H9 (cell line): ENCODE results near the gene PDZD8. TPM values are rescaled to one million over a fixed set of nuclear protein-coding genes. Genes with fewer than 3 reads are reported as not detected.

Experiments
- DNase-seq: peaks from one replicate; pipeline ENCODE4 v3.0.0-alpha.2; 2017
- H2AFZ ChIP-seq: one replicate; pipeline ENCODE4 v1.6.1; 2013; ENCODE audit warnings: mild to moderate bottlenecking, low read length, control low read depth, moderate library complexity
- H2AK5ac ChIP-seq: 2 replicates; pipeline ENCODE4 v1.6.1; 2013; ENCODE audit warnings: low read length, control low read depth, mixed read lengths; ENCODE audit not compliant: insufficient read length
- H2BK120ac ChIP-seq: one replicate; pipeline ENCODE4 v1.6.1; 2013; ENCODE audit warnings: low read depth, mild to moderate bottlenecking, low read length, control low read depth, inconsistent platforms; ENCODE audit not compliant: poor library complexity, severe bottlenecking
- H2BK12ac ChIP-seq: 2 replicates; pipeline ENCODE4 v1.6.1; 2013; ENCODE audit warnings: low read length, control low read depth, mixed read lengths, low read depth; ENCODE audit not compliant: insufficient read length
- H2BK15ac ChIP-seq: 2 replicates; pipeline ENCODE4 v1.6.1; 2013; ENCODE audit warnings: low read depth, low read length, control low read depth
- H2BK20ac ChIP-seq: one replicate; pipeline ENCODE4 v1.6.1; 2013; ENCODE audit warnings: low read depth, mild to moderate bottlenecking, low read length, control low read depth, inconsistent platforms; ENCODE audit not compliant: poor library complexity, severe bottlenecking
- H2BK5ac ChIP-seq: 2 replicates; pipeline ENCODE4 v1.6.1; 2013; ENCODE audit warnings: low read length, control low read depth, mixed read lengths; ENCODE audit not compliant: insufficient read length
- H3K14ac ChIP-seq: 2 replicates; pipeline ENCODE4 v1.6.1; 2013; ENCODE audit warnings: low read length, control low read depth; ENCODE audit not compliant: insufficient read depth
- H3K18ac ChIP-seq: 2 replicates; pipeline ENCODE4 v1.6.1; 2013; ENCODE audit warnings: low read depth, mild to moderate bottlenecking, mixed read lengths, low read length, control low read depth; ENCODE audit not compliant: insufficient read length
- H3K23ac ChIP-seq: 2 replicates; pipeline ENCODE4 v1.6.1; 2013; ENCODE audit warnings: low read length, control low read depth, mixed read lengths, low read depth; ENCODE audit not compliant: insufficient read length
- H3K23me2 ChIP-seq: 2 replicates; pipeline ENCODE4 v1.6.1; 2013; ENCODE audit warnings: low read depth, mild to moderate bottlenecking, mixed read lengths, low read length, control low read depth; ENCODE audit not compliant: insufficient read length, poor library complexity, severe bottlenecking
- H3K27ac ChIP-seq: 2 replicates; pipeline ENCODE4 v1.5.1; 2013; ENCODE audit warnings: low read length, control low read depth, mixed read lengths, low read depth; ENCODE audit not compliant: insufficient read length
- H3K27me3 ChIP-seq: 2 replicates; pipeline ENCODE4 v1.6.1; 2013; ENCODE audit warnings: low read length, control low read depth, inconsistent platforms; ENCODE audit not compliant: insufficient read depth
- H3K4ac ChIP-seq: 2 replicates; pipeline ENCODE4 v1.6.1; 2013; ENCODE audit warnings: low read depth, mild to moderate bottlenecking, control low read depth, inconsistent platforms, low read length, moderate library complexity
- H3K4me1 ChIP-seq: 2 replicates; pipeline ENCODE4 v1.6.1; 2013; ENCODE audit warnings: low read length, control low read depth, inconsistent platforms; ENCODE audit not compliant: insufficient read depth
- H3K4me2 ChIP-seq: 2 replicates; pipeline ENCODE4 v1.6.1; 2013; ENCODE audit warnings: low read length, control low read depth, mixed read lengths; ENCODE audit not compliant: insufficient read length, insufficient read depth
- H3K56ac ChIP-seq: 2 replicates; pipeline ENCODE4 v1.6.1; 2013; ENCODE audit warnings: low read depth, mild to moderate bottlenecking, mixed read lengths, low read length, control low read depth; ENCODE audit not compliant: insufficient read length
- H3K79me1 ChIP-seq: 2 replicates; pipeline ENCODE4 v1.6.1; 2013; ENCODE audit warnings: low read depth, mild to moderate bottlenecking, moderate library complexity, low read length, control low read depth, inconsistent platforms; ENCODE audit not compliant: insufficient read depth, poor library complexity, severe bottlenecking
- H3K79me2 ChIP-seq: 2 replicates; pipeline ENCODE4 v1.6.1; 2013; ENCODE audit warnings: low read length, control low read depth, inconsistent platforms; ENCODE audit not compliant: insufficient read depth
- H3K9ac ChIP-seq: 2 replicates; pipeline ENCODE4 v1.6.1; 2013; ENCODE audit warnings: low read length, control low read depth, mixed read lengths; ENCODE audit not compliant: insufficient read length; ENCODE audit errors: extremely low read depth
- H3K9me3 ChIP-seq: one replicate; pipeline ENCODE4 v1.6.1; 2013; ENCODE audit warnings: low read depth, low read length, inconsistent platforms; ENCODE audit not compliant: control insufficient read depth
- H3T11ph ChIP-seq: one replicate; pipeline ENCODE4 v1.6.1; 2013; ENCODE audit warnings: mild to moderate bottlenecking, low read length, control low read depth, inconsistent platforms
- H4K20me1 ChIP-seq: one replicate; pipeline ENCODE4 v1.6.1; 2013; ENCODE audit not compliant: control insufficient read depth, insufficient read length, insufficient read depth
- H4K5ac ChIP-seq: 2 replicates; pipeline ENCODE4 v1.6.1; 2013; ENCODE audit warnings: low read depth, mild to moderate bottlenecking, mixed read lengths, low read length, control low read depth; ENCODE audit not compliant: insufficient read length
- H4K8ac ChIP-seq: replicated peaks from 2 replicates; pipeline ENCODE4 v1.6.1; 2013; ENCODE audit warnings: low read length, control low read depth, mixed read lengths, low read depth; ENCODE audit not compliant: insufficient read length
- H4K91ac ChIP-seq: 2 replicates; pipeline ENCODE4 v1.6.1; 2013; ENCODE audit warnings: low read depth, mild to moderate bottlenecking, moderate library complexity, mixed read lengths, low read length, control low read depth; ENCODE audit not compliant: insufficient read length
- H3K27ac Mint-ChIP-seq, 3 experiments: 2 replicates in 2 of 3; 3 replicates in 1 of 3; pipeline ENCODE4 v1.8.0; 2020 to 2021; ENCODE audit warnings: mixed read lengths in 3 of 3, mild to moderate bottlenecking in 1 of 3, moderate library complexity in 1 of 3
- H3K27me3 Mint-ChIP-seq: 2 replicates; pipeline ENCODE4 v1.8.0; 2021; ENCODE audit warnings: low read depth, mild to moderate bottlenecking, moderate library complexity, mixed read lengths
- H3K36me3 Mint-ChIP-seq, 3 experiments: 2 replicates in 2 of 3; 3 replicates in 1 of 3; pipeline ENCODE4 v1.8.0; 2020 to 2021; ENCODE audit warnings: low read depth in 3 of 3, mixed read lengths in 3 of 3; ENCODE audit not compliant: insufficient read depth in 1 of 3
- H3K4me1 Mint-ChIP-seq, 2 experiments: 2 replicates each; pipeline ENCODE4 v1.8.0; 2020; ENCODE audit warnings: mixed read lengths in 2 of 2
- H3K4me3 Mint-ChIP-seq, 2 experiments: 2 replicates in 1 of 2; 3 replicates in 1 of 2; pipeline ENCODE4 v1.8.0; 2020 to 2021; ENCODE audit warnings: mild to moderate bottlenecking in 2 of 2, mixed read lengths in 2 of 2, moderate library complexity in 1 of 2
- H3K9me3 Mint-ChIP-seq, 2 experiments: 2 replicates in 1 of 2; 3 replicates in 1 of 2; pipeline ENCODE4 v1.8.0; 2020; ENCODE audit warnings: mild to moderate bottlenecking in 2 of 2, mixed read lengths in 2 of 2, moderate library complexity in 1 of 2
- CTCF ChIP-seq: fragments of 200-600 bp; sonication (generic); conservative IDR thresholded peaks from 3 replicates; pipeline ENCODE4 v1.8.0; 2021; ENCODE audit warnings: antibody characterized with exemption, mild to moderate bottlenecking
- WGBS: extraction: QIAGEN DNeasy Blood & Tissue Kit; methylation state at CpG from one replicate; pipeline ENCODE4 v1.1.7; 2013; ENCODE audit warnings: missing lambda C conversion rate, low lambda C conversion rate, mixed read lengths; ENCODE audit not compliant: insufficient read length; ENCODE audit errors: extremely low coverage; 5-methylcytosine and 5-hydroxymethylcytosine counted together
- total RNA-seq: library from RNA; stranded (reverse); gene quantifications from 2 replicates; pipeline ENCODE4 v1.2.1, GENCODE V29; 2021

The PDZD8 gene
- total RNA-seq, 1 experiment from 2014 or later, result 38.2 TPM

DNA sequence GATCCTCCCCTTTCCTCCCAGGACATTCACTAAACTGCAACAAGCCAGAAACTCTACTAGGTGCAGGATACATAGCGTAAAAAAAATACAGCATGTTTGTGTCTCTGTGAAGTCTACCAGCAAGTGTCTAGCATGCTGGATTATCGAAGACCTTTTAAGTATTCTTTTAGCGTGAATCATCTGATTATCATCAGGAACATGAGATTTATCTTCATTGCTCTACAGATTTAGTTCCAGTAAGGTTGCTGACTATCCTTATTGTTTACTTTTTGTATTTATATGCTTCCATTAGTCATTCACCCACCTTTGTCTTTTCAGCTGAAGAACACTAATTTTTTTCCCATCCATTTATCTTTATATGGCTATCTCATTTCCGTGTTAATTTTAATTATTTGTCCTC is 62.8 kb downstream of the PDZD8 start:
- no peak overlapping the region for H3K14ac ChIP-seq
- H3K56ac ChIP-seq, result no peak overlapping the region
- no peak overlapping the region for H2BK120ac ChIP-seq
- no peak overlapping the region for H3K4me2 ChIP-seq
- no peak overlapping the region for H2AK5ac ChIP-seq
- no peaks in the 10 kb centered on the region for H3K79me2 ChIP-seq
- Mint-ChIP-seq H3K27me3 (no peaks in the 10 kb centered on the region), H3K4me1 (no peaks in the 10 kb centered on the region), H3K36me3 (peaks cover 0 to 3% (median 0%) of the 10 kb centered on the region in 3 experiments; a peak in 3 of 7 replicates), H3K27ac (no peak overlapping the region), H3K4me3 (no peak overlapping the region), H3K9me3 (no peaks in the 10 kb centered on the region)
- H3K23me2 ChIP-seq, result no peaks in the 10 kb centered on the region
- no peak overlapping the region for H2BK5ac ChIP-seq
- TF ChIP-seq CTCF, result no peak
- no peak overlapping the region for H4K91ac ChIP-seq
- H4K5ac ChIP-seq, result no peak overlapping the region
- no peak overlapping the region for H2BK20ac ChIP-seq
- no peak overlapping the region for H4K8ac ChIP-seq
- no peak overlapping the region for H3K18ac ChIP-seq
- no CpG with 5 or more reads among the region's 4 CpGs for WGBS
- no peak overlapping the region for H3K23ac ChIP-seq
- H3K9me3 ChIP-seq, result no peaks in the 10 kb centered on the region
- no peak overlapping the region for H2BK15ac ChIP-seq
- no peak overlapping the region for H3K27ac ChIP-seq
- DNase-seq, result no peak
- H2AFZ ChIP-seq, result no peak overlapping the region
- H4K20me1 ChIP-seq, result no peaks in the 10 kb centered on the region
- no peak overlapping the region for H3T11ph ChIP-seq
- no peaks in the 10 kb centered on the region for H3K79me1 ChIP-seq
- H3K27me3 ChIP-seq, result no peaks in the 10 kb centered on the region
- H3K9ac ChIP-seq, result no peak overlapping the region
- no peak overlapping the region for H2BK12ac ChIP-seq
- H3K4me1 ChIP-seq, result no peaks in the 10 kb centered on the region
- H3K4ac ChIP-seq, result no peak overlapping the region
